Islet precursor cell (in vitro differentiated cells): Measurements from ENCODE around the gene AKTIP.
"Not testable (repeated sequence)": the region's sequence is repeated elsewhere in the genome, so short reads cannot be mapped to it uniquely, and the experiment has no call there.

ENCODE experiments used
- DNase-seq: peaks from one replicate; pipeline ENCODE4 v3.0.0-alpha.2; 2018

The AKTIP gene

GRCh38 chr16:53502331-53503269 lies at the start of gene AKTIP:
TSS of gene AKTIP (minus strand) at chr16:53503209. CDS start at chr16:53500259, 2,950 bp downstream.
- peak; percentile 87 for DNase-seq

- peak; percentile 79 for DNase-seq
Observed at GRCh38 chr16:53549970-53550690, 47.1 kb upstream of the AKTIP start.

- peak; percentile 70 for DNase-seq
Observed at GRCh38 chr16:53546988-53547391, 44.0 kb upstream of the AKTIP start.

GRCh38 chr16:53545433-53545832 lies 42.4 kb upstream of the AKTIP start:
- DNase-seq, result no peak

DNA sequence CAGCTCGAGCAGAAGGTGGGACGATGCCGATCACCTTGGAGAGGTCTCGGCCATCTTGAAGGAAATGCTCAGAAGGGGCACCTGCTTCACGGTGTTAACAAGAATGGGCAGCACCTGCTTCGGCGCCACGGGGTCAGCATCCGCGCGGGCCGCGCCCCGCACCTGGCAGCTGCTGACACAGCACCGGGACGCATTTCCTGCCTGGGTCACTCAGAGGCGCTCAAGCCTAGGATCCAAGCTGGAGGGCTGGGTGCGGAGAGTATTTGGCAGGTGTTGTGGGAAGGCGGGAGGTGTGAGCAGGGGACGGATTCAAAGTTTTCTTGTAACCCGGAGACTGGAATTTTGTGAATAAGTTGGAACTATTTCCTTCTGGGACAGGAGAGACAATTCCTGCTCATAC lies 39.3 kb upstream of the AKTIP start:
- no peak for DNase-seq

GRCh38 chr16:53541326-53541725 lies 38.3 kb upstream of the AKTIP start:
- no peak for DNase-seq

DNA sequence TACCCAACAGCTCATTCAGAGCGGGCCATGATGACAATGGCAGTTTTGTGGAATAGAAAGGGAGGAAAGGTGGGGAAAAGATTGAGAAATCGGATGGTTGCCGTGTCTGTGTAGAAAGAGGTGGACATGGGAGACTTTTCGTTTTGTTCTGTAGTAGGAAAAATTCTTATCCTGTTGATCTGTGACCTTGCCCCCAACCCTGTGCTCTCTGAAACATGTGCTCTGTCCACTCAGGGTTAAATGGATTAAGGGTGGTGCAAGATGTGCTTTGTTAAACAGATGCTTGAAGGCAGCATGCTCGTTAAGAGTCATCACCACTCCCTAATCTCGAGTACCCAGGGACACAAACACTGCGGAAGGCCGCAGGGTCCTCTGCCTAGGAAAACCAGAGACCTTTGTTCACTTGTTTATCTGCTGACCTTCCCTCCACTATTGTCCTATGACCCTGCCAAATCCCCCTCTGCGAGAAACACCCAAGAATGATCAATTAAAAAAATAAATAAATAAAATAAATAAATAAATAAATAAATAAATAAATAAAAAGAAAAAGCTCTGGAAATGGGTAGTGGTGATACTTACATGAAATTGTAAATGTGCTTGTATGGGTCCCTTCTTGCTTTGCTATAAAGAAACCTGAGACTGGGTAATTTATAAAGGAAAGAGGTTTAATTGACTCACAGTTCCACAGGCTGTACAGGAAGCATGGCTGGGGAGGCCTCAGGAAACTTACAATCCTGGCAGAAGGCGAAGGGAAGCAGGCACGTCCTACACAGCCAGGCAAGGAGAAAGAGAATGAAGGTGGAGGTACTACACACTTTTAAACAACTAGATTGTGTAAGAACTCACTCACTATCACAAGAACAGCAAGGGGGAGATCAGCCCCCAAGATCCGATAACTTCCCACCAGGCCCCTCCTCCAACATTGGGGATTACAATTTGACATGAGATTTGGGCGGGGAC lies 37.0 kb upstream of the AKTIP start:
- DNase-seq, result not testable (repeated sequence)

GRCh38 chr16:53539346-53539745 lies 36.3 kb upstream of the AKTIP start:
- not testable (repeated sequence) for DNase-seq

DNA sequence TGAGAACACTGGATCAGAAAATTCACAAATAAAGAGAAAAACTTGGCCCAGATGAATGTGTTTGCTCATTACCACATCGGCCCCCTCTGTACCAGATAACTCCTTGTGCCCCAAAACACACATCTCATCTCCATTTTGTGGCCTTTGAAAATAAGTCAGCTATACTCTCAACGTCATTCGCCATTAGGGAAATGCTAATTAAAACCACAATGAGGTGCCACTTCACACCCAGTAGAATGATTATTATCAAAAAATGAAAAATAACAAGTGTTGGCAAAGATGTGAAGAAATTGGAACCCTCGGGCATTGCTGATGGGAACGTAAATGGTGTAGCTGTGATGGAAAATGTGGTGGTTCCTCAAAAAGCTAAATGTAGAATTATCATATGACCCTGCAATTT lies 34.6 kb upstream of the AKTIP start:
- DNase-seq, result no peak

- no peak for DNase-seq
Observed at GRCh38 chr16:53534206-53534605, 31.2 kb upstream of the AKTIP start.

- DNase-seq, result no peak
Observed at GRCh38 chr16:53530741-53531140, 27.7 kb upstream of the AKTIP start.

- no peak for DNase-seq
Observed at GRCh38 chr16:53530046-53530445, 27.0 kb upstream of the AKTIP start.

DNA sequence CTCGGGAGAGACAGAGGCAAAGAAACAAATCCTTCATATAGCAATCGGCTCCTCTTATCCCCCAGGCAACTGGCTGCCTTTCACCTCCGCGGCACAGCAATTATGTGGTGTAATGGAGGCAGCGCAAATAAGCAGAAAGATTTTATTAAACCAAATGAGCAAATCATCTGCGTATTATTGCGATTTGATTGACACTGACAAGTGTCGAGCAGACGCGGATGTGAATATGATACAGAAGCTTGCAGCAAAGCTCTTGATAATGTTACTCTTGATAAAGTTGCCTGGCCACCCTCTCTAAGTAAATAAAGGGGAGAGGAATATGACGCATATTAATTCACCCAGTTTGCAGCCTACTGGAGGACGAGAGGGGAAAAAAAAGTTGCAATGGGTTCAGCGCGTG lies 26.5 kb upstream of the AKTIP start:
- DNase-seq, result no peak

GRCh38 chr16:53528797-53529196 lies 25.8 kb upstream of the AKTIP start:
- DNase-seq, result no peak

DNA sequence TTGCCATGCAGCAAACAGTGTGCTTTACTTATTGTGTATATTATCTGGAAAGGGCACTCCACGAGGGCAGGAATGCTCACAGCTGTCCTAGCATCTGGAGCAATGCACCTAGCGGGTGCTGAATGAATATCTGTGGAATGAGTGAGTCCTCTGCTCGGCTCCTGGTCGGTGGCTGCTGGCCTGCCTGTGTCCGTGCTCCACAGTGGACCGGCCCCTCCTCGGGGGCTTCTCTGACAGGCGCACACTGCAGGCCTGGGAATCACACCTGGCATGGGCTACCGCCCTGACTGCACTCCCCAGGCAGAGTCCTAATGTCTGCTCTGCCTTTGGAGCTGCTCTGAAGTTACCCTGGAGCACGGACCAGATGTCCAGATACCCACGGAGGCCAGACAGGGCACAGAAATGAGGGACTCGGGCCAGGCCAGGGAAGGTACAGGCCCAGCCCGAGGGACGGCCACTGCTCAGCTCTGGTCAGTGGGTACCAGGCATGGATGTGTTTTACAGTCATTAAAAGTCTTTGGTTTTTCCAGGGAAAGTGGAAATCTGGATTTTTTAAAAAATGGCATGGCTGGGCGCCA lies 21.1 kb upstream of the AKTIP start:
- no peak for DNase-seq

GRCh38 chr16:53523126-53523804 lies 20.3 kb upstream of the AKTIP start:
- no peak for DNase-seq

- no peak for DNase-seq
Observed at GRCh38 chr16:53519417-53520091, 16.5 kb upstream of the AKTIP start.

- DNase-seq, result no peak
Observed at GRCh38 chr16:53518550-53519416, 15.8 kb upstream of the AKTIP start.

- DNase-seq, result no peak
Observed at GRCh38 chr16:53517851-53518250, 14.8 kb upstream of the AKTIP start.

GRCh38 chr16:53515811-53516210 lies 12.8 kb upstream of the AKTIP start:
- no peak for DNase-seq
